Fibroblast of villous mesenchyme (primary cell): ENCODE data around the gene FRY. TPM values are rescaled to one million over a fixed set of nuclear protein-coding genes. Genes with fewer than 3 reads are reported as not detected.
"Not testable (repeated sequence)": the region's sequence is repeated elsewhere in the genome, so short reads cannot be mapped to it uniquely, and the experiment has no call there.

Experiments used
- DNase-seq: peaks from one replicate; pipeline ENCODE4 v3.0.0-alpha.2; 2010; ENCODE audit warnings: low read depth
- H3K4me3 ChIP-seq: 2 replicates; pipeline ENCODE4 v1.5.1; 2011; ENCODE audit warnings: low read depth, mild to moderate bottlenecking, low read length
- total RNA-seq: library from RNA; depleted of rRNA; stranded (reverse); fragments of >200 nt; gene quantifications from 2 replicates; pipeline ENCODE4 v1.2.3, GENCODE V29; 2012
- TF ChIP-seq, protein P1 (sequence below): IDR thresholded peaks from 2 replicates; pipeline ENCODE4 v1.5.1; 2012; ENCODE audit warnings: low read depth, mild to moderate bottlenecking, low read length; ENCODE audit not compliant: insufficient read depth

The FRY gene
- total RNA-seq, 1 donor: 27.2 TPM

GRCh38 chr13:32045982-32046785 lies 14.6 kb downstream of the FRY start:
- DNase-seq: peak; percentile 71
- H3K4me3 ChIP-seq: no peak overlapping the region
- TF ChIP-seq, protein P1, sequence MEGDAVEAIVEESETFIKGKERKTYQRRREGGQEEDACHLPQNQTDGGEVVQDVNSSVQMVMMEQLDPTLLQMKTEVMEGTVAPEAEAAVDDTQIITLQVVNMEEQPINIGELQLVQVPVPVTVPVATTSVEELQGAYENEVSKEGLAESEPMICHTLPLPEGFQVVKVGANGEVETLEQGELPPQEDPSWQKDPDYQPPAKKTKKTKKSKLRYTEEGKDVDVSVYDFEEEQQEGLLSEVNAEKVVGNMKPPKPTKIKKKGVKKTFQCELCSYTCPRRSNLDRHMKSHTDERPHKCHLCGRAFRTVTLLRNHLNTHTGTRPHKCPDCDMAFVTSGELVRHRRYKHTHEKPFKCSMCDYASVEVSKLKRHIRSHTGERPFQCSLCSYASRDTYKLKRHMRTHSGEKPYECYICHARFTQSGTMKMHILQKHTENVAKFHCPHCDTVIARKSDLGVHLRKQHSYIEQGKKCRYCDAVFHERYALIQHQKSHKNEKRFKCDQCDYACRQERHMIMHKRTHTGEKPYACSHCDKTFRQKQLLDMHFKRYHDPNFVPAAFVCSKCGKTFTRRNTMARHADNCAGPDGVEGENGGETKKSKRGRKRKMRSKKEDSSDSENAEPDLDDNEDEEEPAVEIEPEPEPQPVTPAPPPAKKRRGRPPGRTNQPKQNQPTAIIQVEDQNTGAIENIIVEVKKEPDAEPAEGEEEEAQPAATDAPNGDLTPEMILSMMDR: no peak

DNA sequence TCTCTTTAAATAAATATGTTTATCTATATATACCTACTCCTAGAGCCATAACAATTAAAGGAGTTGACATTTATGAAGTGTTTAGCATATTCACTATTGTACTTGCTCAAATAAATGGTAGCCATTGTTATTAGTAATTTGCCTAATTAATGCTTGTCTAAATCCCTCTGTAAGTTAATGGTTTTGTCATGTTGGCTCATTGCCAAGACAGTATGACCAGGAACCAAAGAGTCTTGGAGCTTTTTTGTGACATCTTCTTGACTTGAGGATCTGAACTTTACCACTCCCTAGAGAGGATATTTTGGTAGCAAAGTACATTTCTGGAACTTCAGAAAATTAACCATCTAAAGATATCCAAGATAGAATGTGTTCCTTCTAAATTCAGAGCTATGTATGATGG lies 15.5 kb downstream of the FRY start:
- no peak overlapping the region for H3K4me3 ChIP-seq
- DNase-seq: no peak
- TF ChIP-seq, protein P1: no peak

GRCh38 chr13:32047793-32048192 lies 16.2 kb downstream of the FRY start:
- DNase-seq: no peak
- TF ChIP-seq, protein P1: no peak
- H3K4me3 ChIP-seq: no peak overlapping the region

GRCh38 chr13:32048816-32049215 lies 17.2 kb downstream of the FRY start:
- no peak overlapping the region for H3K4me3 ChIP-seq
- no peak for DNase-seq
- TF ChIP-seq, protein P1: no peak

DNA sequence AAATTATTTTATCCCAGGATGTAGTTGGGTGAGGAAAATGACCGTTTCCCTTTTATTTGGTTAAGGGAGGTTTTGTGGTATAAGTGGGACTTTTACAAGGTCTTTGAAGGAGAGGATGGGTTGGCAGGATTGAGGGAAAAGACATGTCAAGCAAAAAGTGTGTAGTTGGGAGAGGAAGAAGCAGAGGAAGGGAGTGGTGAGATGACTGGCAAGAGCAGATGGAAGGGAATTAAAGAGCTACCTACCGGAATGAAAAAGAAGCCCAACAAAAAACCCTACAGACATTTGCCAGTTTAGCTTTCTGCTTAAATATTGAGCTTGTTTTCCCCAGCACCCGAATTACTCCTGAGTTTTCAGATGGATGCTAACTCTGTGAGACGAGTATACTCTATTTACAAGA lies 19.6 kb downstream of the FRY start:
- TF ChIP-seq, protein P1: no peak
- no peak for DNase-seq
- H3K4me3 ChIP-seq: no peak overlapping the region

- H3K4me3 ChIP-seq: no peak overlapping the region
- DNase-seq: no peak
- TF ChIP-seq, protein P1: no peak
Observed at GRCh38 chr13:32056316-32056715, 24.7 kb downstream of the FRY start.

GRCh38 chr13:32057325-32057724 lies 25.8 kb downstream of the FRY start:
- H3K4me3 ChIP-seq, DNase-seq: not testable (repeated sequence)
